Dedifferentiated amniotic fluid mesenchymal stem cell (primary cell): ENCODE measurements around the gene TBCD.

Source experiments
- DNase-seq: peaks from one replicate; pipeline ENCODE4 v3.0.0-alpha.2; 2016; ENCODE audit errors: extremely low spot score

TBCD gene

GRCh38 chr17:82808921-82809905, 57.3 kb downstream of the TBCD start:
- no peak for DNase-seq

- no peak for DNase-seq
Measured at GRCh38 chr17:82810644-82811430, 59.0 kb downstream of the TBCD start.

GRCh38 chr17:82812058-82812457, 60.2 kb downstream of the TBCD start:
- no peak for DNase-seq

- no peak for DNase-seq
Measured at GRCh38 chr17:82812601-82813000, 60.7 kb downstream of the TBCD start.

GRCh38 chr17:82813299-82814051, 61.6 kb downstream of the TBCD start:
- DNase-seq, result no peak

- DNase-seq, result no peak
Measured at GRCh38 chr17:82814834-82815233, 63.0 kb downstream of the TBCD start.

- no peak for DNase-seq
Measured at GRCh38 chr17:82815354-82815753, 63.5 kb downstream of the TBCD start.

GRCh38 chr17:82815790-82816305, 64.0 kb downstream of the TBCD start:
- DNase-seq, result no peak

- DNase-seq, result no peak
Measured at GRCh38 chr17:82816358-82816757, 64.5 kb downstream of the TBCD start.

GRCh38 chr17:82817947-82818346, 66.1 kb downstream of the TBCD start:
- DNase-seq, result no peak

GRCh38 chr17:82820278-82821251, 68.7 kb downstream of the TBCD start:
- no peak for DNase-seq

GRCh38 chr17:82821554-82821953, 69.7 kb downstream of the TBCD start:
- DNase-seq, result no peak

- no peak for DNase-seq
Measured at GRCh38 chr17:82822281-82822680, 70.4 kb downstream of the TBCD start.

- no peak for DNase-seq
Measured at GRCh38 chr17:82823004-82823403, 71.1 kb downstream of the TBCD start.

- DNase-seq, result no peak
Measured at GRCh38 chr17:82825540-82826124, 73.8 kb downstream of the TBCD start.

GRCh38 chr17:82826211-82826610, 74.3 kb downstream of the TBCD start:
- no peak for DNase-seq

- DNase-seq, result no peak
Measured at GRCh38 chr17:82826956-82827355, 75.1 kb downstream of the TBCD start.

- no peak for DNase-seq
Measured at GRCh38 chr17:82828875-82829487, 77.1 kb downstream of the TBCD start.

- no peak for DNase-seq
Measured at GRCh38 chr17:82830249-82830661, 78.4 kb downstream of the TBCD start.
